Stimulated activated CD8-positive, alpha-beta memory T cell treated with anti-CD3 and anti-CD28 coated beads, Interleukin-15, amount 100 ng/mL, for 1 hour (primary cell): ENCODE measurements around the gene CPA2.
"Not testable (repeated sequence)": the region's sequence is repeated elsewhere in the genome, so short reads cannot be mapped to it uniquely, and the experiment has no call there.

Experiments used
- DNase-seq: peaks from one replicate; pipeline ENCODE4 v3.0.0-alpha.2; 2020; ENCODE audit warnings: low read depth

The CPA2 gene

GRCh38 chr7:130266258-130266960, at the start of gene CPA2:
Gene CPA2, plus strand, starts transcription at chr7:130266863. Its CDS starts 19 bp downstream, at chr7:130266882.
- DNase-seq = no peak

- DNase-seq = no peak
Measured at GRCh38 chr7:130218806-130219620, 47.6 kb upstream of the CPA2 start.

- no peak for DNase-seq
Measured at GRCh38 chr7:130219871-130220270, 46.8 kb upstream of the CPA2 start.

GRCh38 chr7:130221746-130222145, 44.9 kb upstream of the CPA2 start:
- DNase-seq = no peak

GRCh38 chr7:130223646-130224045, 43.0 kb upstream of the CPA2 start:
- DNase-seq = no peak

- no peak for DNase-seq
Measured at GRCh38 chr7:130224210-130224609, 42.5 kb upstream of the CPA2 start.

GRCh38 chr7:130224923-130225322, 41.7 kb upstream of the CPA2 start:
- DNase-seq = not testable (repeated sequence)

- no peak for DNase-seq
Measured at GRCh38 chr7:130226333-130226732, 40.3 kb upstream of the CPA2 start.

- DNase-seq = no peak
Measured at GRCh38 chr7:130227883-130228575, 38.6 kb upstream of the CPA2 start.

- DNase-seq = no peak
Measured at GRCh38 chr7:130228840-130229502, 37.7 kb upstream of the CPA2 start.

- DNase-seq = not testable (repeated sequence)
Measured at GRCh38 chr7:130229981-130230380, 36.7 kb upstream of the CPA2 start.

- no peak for DNase-seq
Measured at GRCh38 chr7:130231792-130232191, 34.9 kb upstream of the CPA2 start.

GRCh38 chr7:130232209-130232608, 34.5 kb upstream of the CPA2 start:
- no peak for DNase-seq

- no peak for DNase-seq
Measured at GRCh38 chr7:130234078-130234477, 32.6 kb upstream of the CPA2 start.

- DNase-seq = not testable (repeated sequence)
Measured at GRCh38 chr7:130236361-130236760, 30.3 kb upstream of the CPA2 start.

- no peak for DNase-seq
Measured at GRCh38 chr7:130240240-130240639, 26.4 kb upstream of the CPA2 start.

- peak; percentile 37 for DNase-seq
Measured at GRCh38 chr7:130242198-130243014, 24.3 kb upstream of the CPA2 start.

- DNase-seq = not testable (repeated sequence)
Measured at GRCh38 chr7:130243486-130243885, 23.2 kb upstream of the CPA2 start.

GRCh38 chr7:130246491-130246890, 20.2 kb upstream of the CPA2 start:
- DNase-seq = not testable (repeated sequence)

GRCh38 chr7:130248842-130249241, 17.8 kb upstream of the CPA2 start:
- DNase-seq = not testable (repeated sequence)

- DNase-seq = not testable (repeated sequence)
Measured at GRCh38 chr7:130249626-130250025, 17.0 kb upstream of the CPA2 start.
